HG03280 (cell line): Measurements from ENCODE around the gene CYP4F8.
"Not testable (repeated sequence)": the region's sequence is repeated elsewhere in the genome, so short reads cannot be mapped to it uniquely, and the experiment has no call there.

Experiments
- ATAC-seq: cut with Tn5 transposase; IDR thresholded peaks from one replicate; pipeline ENCODE4 v1.9.1; 2021; ENCODE audit warnings: mild to moderate bottlenecking, moderate library complexity; ENCODE audit not compliant: unreplicated experiment

Gene CYP4F8, protein sequence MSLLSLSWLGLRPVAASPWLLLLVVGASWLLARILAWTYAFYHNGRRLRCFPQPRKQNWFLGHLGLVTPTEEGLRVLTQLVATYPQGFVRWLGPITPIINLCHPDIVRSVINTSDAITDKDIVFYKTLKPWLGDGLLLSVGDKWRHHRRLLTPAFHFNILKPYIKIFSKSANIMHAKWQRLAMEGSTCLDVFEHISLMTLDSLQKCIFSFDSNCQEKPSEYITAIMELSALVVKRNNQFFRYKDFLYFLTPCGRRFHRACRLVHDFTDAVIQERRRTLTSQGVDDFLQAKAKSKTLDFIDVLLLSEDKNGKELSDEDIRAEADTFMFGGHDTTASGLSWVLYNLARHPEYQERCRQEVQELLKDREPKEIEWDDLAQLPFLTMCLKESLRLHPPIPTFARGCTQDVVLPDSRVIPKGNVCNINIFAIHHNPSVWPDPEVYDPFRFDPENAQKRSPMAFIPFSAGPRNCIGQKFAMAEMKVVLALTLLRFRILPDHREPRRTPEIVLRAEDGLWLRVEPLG

DNA sequence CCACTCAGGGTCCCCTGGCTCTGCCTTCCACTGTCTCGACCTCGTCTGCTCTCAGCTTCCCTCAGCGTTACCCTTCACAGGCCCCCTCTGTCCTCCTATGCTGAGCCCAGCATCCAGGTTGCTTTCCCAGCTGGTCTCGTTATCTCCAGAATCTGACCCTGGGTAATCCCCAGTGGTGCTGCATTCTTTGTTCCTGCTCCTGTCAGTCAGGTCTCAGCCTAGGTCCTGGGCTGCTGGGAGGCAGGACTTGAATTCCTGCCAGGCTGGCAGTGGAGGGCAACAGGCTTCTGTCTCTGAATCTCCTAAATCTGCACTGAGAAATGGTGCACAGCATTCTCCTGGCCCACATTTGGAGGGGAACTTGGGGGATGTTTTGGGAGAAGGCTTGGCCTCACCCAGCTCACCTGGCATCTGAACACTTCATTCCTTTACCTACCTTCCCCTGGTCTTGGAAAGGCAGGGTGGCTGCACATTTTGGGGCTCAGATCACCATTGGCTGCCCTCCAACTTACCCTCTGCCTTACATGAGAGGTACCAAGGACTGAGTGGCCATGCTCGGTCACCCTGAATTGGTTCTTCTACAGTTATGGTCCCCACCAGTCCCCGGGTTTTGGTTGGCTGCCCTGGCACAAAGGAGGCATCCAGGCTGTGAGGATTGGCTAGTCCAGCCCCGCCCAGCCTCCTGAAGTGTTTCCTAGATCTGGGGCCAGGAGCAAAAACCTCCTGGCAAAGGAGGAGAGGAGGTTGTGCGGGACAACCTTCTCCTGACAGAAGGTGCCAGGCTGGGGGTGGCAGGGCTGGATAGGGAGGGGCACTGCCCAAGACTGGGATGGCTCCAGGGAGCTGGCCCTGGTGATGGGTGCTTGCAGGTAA, at the start of gene CYP4F8:
CYP4F8 (plus strand) TSS at position 712 of the 873 bp plus-strand sequence. CDS start 399 bp downstream, outside the sequence.
- no peak for ATAC-seq

DNA sequence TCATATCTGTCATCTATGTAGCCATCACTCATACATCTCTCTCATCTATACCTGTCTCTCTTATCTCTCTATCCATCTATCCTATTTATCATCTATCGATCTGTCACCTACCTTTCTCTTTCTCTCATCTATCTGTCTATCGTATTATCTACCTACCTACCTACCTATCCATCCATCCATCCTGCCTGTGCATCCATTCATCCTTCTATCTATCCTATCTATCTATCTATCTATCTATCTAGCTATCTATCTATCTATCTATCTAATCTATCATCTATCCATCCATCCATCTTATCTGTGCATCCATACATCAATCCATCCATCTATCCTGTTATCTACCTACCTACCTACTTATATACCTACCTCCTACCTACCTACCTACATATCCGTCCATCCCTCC, 44.6 kb upstream of the CYP4F8 start:
- ATAC-seq: no peak

DNA sequence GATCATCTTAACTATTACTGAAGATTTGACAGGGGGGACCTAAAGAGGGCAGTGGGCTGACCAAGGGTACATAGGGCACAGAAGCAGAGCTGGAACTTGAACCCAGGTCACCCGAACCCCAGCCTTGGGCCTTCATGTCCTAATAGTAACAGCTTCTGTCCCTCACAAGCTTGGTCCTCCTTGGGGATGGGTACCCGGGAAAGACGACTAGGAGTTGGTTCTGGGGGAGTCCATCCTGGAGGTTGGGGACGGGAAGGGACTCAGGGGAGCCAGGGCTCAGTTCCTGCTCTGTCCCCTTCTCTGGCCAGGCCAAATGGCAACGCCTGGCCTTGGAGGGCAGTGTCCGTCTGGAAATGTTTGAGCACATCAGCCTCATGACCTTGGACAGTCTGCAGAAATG, 39.6 kb upstream of the CYP4F8 start:
- no peak for ATAC-seq

GRCh38 chr19:15576526-15577156, 38.4 kb upstream of the CYP4F8 start:
- ATAC-seq: no peak

GRCh38 chr19:15577184-15577771, 37.7 kb upstream of the CYP4F8 start:
- ATAC-seq: no peak

- no peak for ATAC-seq
These were observed 31.7 kb upstream of the CYP4F8 start for GRCh38 chr19:15583346-15583745.

DNA sequence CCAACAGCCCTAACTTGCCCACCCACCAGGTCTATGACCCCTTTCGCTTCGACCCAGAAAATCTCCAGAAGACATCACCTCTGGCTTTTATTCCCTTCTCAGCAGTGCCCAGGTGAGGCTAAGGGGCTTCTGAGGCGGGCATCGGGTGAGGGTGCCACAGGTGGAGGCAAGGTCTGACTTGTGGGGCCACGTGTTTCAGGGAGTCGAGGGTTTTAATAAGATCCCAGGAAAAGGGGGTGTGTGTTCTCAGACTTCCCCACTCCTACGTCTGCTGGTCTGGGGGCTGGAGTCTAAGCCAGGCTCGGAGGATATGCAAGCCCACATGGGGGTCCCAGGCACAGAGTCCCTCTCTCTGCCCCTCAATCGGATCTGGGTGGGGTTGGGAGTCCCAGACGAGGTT, 30.9 kb upstream of the CYP4F8 start:
- no peak for ATAC-seq

GRCh38 chr19:15584541-15585115, 30.4 kb upstream of the CYP4F8 start:
- no peak for ATAC-seq

DNA sequence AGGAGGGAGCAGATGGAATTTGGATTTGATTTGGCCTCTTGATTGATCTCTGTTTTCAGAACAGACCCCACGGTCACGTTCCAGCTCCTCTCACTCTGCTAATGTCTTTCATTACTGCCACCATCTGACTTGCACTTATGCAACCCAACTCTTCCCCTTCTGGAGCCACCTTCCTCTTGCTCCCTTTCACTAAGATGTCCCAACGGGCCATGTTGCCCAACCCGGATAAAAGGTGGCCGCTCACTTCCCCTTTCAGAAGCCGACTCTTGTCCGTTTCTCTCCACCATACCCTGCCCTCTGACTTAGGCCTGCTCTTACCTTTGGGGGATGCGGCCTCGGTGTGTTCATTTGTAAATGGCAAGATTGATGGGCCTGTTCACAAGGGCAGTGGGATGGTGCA, 27.4 kb upstream of the CYP4F8 start:
- no peak for ATAC-seq

DNA sequence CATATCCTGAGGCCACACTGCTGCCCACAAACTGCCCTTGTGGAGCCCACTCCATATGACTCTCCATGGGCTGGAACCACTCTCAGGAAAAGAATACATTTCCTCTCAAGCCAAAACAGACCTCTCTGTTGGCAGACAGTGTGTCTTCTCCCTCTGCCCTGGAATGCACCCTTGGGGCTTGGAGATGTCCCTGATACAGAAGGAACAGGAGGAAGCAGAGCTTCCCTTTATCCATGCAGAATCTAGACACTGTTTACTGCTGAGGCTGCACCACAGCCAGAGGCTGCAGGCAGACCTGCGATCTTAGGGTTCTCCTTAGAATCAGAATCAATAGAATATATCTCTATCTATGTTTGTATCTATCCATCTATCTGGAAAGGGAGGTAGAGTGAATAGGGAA, 26.8 kb upstream of the CYP4F8 start:
- no peak for ATAC-seq

- ATAC-seq: no peak
These were observed 25.1 kb upstream of the CYP4F8 start for GRCh38 chr19:15589760-15590451.

GRCh38 chr19:15591796-15592195, 23.2 kb upstream of the CYP4F8 start:
- ATAC-seq: no peak

DNA sequence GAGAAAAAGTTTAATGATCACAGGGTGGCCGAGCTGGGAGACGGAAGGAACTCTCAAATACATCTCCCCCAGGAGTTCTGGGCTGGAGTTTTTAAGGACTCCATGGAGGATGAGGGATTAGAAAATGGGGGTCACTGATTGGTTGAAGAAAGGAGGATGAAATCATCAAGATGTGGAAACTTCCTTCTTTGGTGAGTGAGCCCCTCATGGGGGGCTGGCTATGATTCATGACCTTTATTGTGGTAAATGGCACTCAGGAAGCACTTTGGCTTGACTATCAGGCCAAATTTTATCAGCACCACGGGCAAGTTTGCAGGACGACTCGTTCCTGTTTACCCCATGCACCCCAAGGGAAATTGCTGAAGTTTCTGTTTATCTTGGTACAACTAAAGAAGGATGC, 22.5 kb upstream of the CYP4F8 start:
- ATAC-seq: not testable (repeated sequence)

DNA sequence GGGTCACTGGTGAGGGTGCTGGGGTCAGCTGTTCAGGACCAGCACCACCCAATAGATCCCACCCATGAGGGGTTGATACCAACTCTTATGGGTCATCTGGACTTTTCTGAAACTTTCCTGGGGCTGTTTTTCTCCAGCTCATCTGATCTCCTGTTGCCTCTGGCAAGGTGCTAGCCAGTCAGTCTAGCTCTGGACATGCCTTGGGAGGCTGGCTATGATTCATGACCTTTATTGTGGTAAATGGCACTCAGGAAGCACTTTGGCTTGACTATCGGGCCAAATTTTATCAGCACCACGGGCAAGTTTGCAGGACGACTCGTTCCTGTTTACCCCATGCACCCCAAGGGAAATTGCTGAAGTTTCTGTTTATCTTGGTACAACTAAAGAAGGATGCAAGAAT, 21.3 kb upstream of the CYP4F8 start:
- not testable (repeated sequence) for ATAC-seq

DNA sequence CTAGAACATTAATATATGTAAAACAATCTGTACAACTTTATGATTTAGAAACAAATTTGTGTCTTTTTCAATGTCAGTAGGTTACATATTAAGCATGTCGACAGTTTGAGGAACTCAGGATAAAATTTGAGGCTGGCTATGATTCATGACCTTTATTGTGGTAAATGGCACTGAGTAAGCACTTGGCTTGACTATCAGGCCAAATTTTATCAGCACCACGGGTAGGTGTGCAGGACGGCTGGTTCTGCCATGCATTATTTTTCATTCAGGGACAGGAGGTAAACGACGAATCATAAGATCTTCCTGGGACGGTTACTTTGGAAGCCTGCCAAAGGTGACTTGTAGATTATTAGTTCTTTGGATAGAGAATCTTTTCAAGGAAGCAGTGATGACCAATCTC, 19.9 kb upstream of the CYP4F8 start:
- no peak for ATAC-seq

- not testable (repeated sequence) for ATAC-seq
These were observed 6.8 kb upstream of the CYP4F8 start for GRCh38 chr19:15607978-15608925.

DNA sequence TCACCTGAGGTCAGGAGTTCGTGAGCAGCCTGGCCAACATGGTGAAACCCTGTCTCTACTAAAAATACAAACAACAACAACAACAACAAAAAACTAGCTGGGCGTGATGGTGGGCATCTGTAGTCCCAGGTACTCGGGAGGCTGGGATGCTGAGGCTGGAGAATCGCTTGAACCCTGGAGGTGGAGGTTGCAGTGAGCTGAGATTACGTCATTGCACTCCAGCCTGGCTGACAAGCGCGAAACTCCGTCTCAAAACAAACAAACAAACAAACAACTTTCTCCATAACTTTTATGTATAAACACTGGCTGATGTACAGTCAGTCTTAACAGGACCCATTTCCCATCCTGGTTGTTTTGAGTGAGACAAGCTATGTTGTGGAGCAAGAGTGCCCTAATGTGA, 5.8 kb upstream of the CYP4F8 start:
- ATAC-seq: no peak

DNA sequence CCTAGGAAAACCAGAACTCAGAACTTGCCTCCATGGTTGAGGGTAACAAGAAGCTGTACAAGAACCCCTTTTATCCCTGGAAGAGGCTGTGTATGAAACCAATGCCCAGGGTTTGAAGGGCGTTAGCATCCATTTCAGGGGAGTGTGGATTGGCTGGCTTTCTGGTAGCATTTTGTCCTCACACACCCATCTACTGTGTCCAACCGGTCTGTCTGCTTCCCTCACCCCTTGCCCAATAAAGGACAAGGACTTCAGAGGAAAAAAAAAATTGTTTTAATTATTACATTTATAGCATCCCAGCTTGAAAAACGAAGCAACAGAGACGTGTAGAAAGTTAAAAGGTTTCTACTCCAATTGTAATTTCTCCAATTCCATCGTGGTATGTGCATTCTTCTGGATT, 2.7 kb upstream of the CYP4F8 start:
- no peak for ATAC-seq

DNA sequence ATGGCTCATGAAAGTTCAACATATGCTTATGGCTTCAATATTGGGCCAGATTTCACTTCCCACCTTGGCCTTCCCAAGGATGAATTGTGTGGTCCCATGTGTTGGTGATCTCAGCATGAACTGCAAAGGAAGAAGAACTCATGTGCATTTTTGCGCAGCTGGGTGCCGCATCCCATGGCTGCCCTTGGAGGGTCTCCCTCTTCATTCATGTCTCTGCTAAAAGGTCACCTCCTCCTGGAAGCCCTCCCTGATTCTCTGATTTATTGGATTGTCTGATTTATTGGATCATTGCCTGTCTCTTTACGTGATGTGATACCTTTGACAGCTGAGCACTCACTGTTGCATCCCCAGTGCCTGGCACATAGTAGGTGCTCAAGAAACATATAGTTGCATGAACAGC, 1.7 kb upstream of the CYP4F8 start:
- ATAC-seq: no peak
